OCI-LY3 (cell line): ENCODE results near the gene FGF22.

Source experiments
- H2AFZ ChIP-seq: fragments of 200-600, 300-600 bp; shearing (Covaris generic); 2 replicates; pipeline ENCODE4 v1.6.0; 2014; ENCODE audit warnings: antibody characterized with exemption, low read depth, low read length
- H3K27ac ChIP-seq: fragments of 200-600, 300-600 bp; sonication (generic); 2 replicates; pipeline ENCODE4 v1.5.1; 2014; ENCODE audit warnings: mild to moderate bottlenecking, low read length, moderate library complexity, mixed read lengths
- H3K27me3 ChIP-seq: fragments of 200-600, 300-600 bp; sonication (generic); 2 replicates; pipeline ENCODE4 v1.6.1; 2014; ENCODE audit warnings: low read depth, low read length, mixed read lengths
- H3K36me3 ChIP-seq: fragments of 200-600, 300-600 bp; sonication (generic); replicated peaks from 2 replicates; pipeline ENCODE3; 2014; ENCODE audit warnings: low read depth, low read length, mixed read lengths
- H3K4me1 ChIP-seq: fragments of 300-600, 200-600 bp; sonication (generic); 2 replicates; pipeline ENCODE4 v1.6.1; 2014; ENCODE audit warnings: low read length, mixed read lengths
- H3K4me2 ChIP-seq: fragments of 200-600, 300-600 bp; sonication (generic); 2 replicates; pipeline ENCODE4 v1.6.1; 2014; ENCODE audit warnings: low read length, mixed read lengths
- H3K4me3 ChIP-seq: fragments of 300-600, 200-600 bp; sonication (generic); 2 replicates; pipeline ENCODE4 v1.5.1; 2014; ENCODE audit warnings: antibody characterized with exemption, mild to moderate bottlenecking, low read length, moderate library complexity
- H3K79me2 ChIP-seq: fragments of 300-600, 200-600 bp; shearing (Covaris generic); 2 replicates; pipeline ENCODE4 v1.6.1; 2014; ENCODE audit warnings: mild to moderate bottlenecking, low read length, mixed read lengths
- H3K9ac ChIP-seq: fragments of 300-600, 200-600 bp; shearing (Covaris generic); 2 replicates; pipeline ENCODE4 v1.6.0; 2014; ENCODE audit warnings: mild to moderate bottlenecking, low read length, moderate library complexity
- H3K9me3 ChIP-seq: fragments of 200-600, 300-600 bp; shearing (Covaris generic); 2 replicates; pipeline ENCODE4 v1.6.1; 2014; ENCODE audit warnings: low read length, mixed read lengths; ENCODE audit not compliant: insufficient read depth
- H4K20me1 ChIP-seq: fragments of 200-600, 300-600 bp; sonication (generic); 2 replicates; pipeline ENCODE4 v1.6.1; 2016; ENCODE audit warnings: low read length, mixed read lengths; ENCODE audit not compliant: insufficient read depth
- CTCF ChIP-seq: fragments of 200-600, 300-600 bp; sonication (generic); IDR thresholded peaks from 2 replicates; pipeline ENCODE4 v1.5.1; 2014; ENCODE audit warnings: antibody characterized with exemption, low read length, low read depth
- EZH2phosphoT487 ChIP-seq: fragments of 200-600 bp; shearing (Covaris generic); IDR thresholded peaks from 2 replicates; pipeline ENCODE4 v1.6.1; 2018; ENCODE audit warnings: antibody characterized with exemption, mixed run types, low read depth

The FGF22 gene

DNA sequence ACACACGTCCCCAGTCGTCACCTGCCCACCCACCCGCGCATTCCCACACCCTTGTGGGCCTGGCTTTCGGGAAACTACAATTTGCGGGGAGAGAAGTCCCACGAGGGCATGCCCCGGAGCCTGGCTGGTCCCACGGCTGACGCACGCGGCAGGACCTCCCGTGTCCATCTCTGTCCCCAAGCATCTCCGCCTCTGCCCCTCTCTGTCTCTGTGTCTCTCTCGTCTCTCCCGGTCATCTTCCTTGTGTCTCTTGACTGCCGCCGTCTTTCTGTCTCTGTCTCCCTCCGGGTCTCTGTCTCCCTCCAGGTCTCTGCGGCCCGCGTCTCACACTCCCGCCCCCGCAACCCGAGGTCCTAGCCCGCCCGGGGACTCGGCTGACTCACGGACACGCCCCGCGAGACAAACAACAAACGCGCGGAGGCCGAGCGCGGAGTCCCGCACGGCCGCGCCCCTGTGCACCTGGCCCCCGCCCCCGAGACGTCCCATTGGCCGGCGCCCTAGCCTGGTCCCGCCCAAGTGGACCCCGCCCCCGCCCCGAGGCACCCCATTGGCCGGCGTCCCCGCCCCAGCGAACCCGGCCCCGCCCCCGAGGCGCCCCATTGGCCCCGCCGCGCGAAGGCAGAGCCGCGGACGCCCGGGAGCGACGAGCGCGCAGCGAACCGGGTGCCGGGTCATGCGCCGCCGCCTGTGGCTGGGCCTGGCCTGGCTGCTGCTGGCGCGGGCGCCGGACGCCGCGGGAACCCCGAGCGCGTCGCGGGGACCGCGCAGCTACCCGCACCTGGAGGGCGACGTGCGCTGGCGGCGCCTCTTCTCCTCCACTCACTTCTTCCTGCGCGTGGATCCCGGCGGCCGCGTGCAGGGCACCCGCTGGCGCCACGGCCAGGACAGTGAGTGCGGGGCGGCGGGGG lies at the start of gene FGF22:
FGF22 (plus strand) TSS at position 627 of the 908 bp plus-strand sequence; CDS start at position 674, 47 bp downstream.
- Histone ChIP-seq H3K9me3 (no peaks in the 10 kb centered on the region), H3K4me1 (no peaks in the 10 kb centered on the region), H3K36me3 (peaks cover 5% of the 10 kb centered on the region), H3K79me2 (no peaks in the 10 kb centered on the region), H3K9ac (no peak within 1 kb of the TSS), H3K4me3 (no peak within 1 kb of the TSS), H4K20me1 (no peaks in the 10 kb centered on the region), H3K27me3 (no peaks in the 10 kb centered on the region), H3K4me2 (no peak within 1 kb of the TSS), H2AFZ (no peak within 1 kb of the TSS), H3K27ac (no peak within 1 kb of the TSS)
- no peak for TF ChIP-seq EZH2phosphoT487
- TF ChIP-seq CTCF = no peak

DNA sequence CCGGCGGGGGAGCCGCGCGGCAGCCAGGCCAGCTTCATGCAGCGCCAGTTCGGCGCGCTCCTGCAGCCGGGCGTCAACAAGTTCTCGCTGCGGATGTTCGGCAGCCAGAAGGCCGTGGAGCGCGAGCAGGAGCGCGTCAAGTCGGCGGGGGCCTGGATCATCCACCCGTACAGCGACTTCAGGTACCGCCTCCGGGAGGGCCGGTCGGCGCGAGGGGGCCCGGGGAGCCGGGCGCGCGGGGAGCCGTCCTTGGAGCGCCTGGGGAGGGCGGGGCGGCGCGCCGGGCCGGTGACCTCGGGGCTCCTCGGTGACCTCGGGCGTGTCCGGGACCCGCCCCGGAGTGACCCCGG lies 49.3 kb upstream of the FGF22 start:
- no peaks in the 10 kb centered on the region for H3K27me3 ChIP-seq
- H3K36me3 ChIP-seq = no peaks in the 10 kb centered on the region
- H4K20me1 ChIP-seq = peaks cover 6% of the 10 kb centered on the region; the same call in 1 of the 2 replicates
- no peak overlapping the region for H3K4me2 ChIP-seq
- no peak overlapping the region for H2AFZ ChIP-seq
- no peaks in the 10 kb centered on the region for H3K79me2 ChIP-seq
- no peak overlapping the region for H3K27ac ChIP-seq
- H3K9ac ChIP-seq = no peak overlapping the region
- TF ChIP-seq EZH2phosphoT487 = no peak
- no peak for TF ChIP-seq CTCF
- H3K4me3 ChIP-seq = no peak overlapping the region
- no peaks in the 10 kb centered on the region for H3K9me3 ChIP-seq
- H3K4me1 ChIP-seq = no peaks in the 10 kb centered on the region

DNA sequence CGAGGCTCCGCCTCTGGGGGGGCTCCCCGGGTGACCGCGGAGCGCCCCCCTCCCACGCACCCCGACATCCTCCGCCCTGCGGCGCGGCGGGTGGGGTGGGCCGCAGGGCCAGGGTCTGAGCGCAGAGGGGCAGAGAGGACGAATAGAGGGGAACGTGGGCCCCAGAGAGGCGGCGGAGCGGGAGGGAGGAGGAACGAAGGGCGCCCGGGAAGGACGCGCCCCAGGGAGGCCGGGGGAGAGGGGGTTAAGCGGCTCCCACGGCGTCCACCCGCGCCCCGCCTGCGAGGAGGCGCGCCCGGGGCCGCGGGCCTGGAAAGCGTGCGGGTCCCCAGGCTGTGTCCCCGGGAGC lies 49.0 kb upstream of the FGF22 start:
- no peaks in the 10 kb centered on the region for H3K9me3 ChIP-seq

More for the DNA sequence above, 49.0 kb upstream of the FGF22 start:
- Histone ChIP-seq H3K79me2 (no peaks in the 10 kb centered on the region), H2AFZ (no peak overlapping the region), H4K20me1 (peaks cover 6% of the 10 kb centered on the region; the same call in 1 of the 2 replicates), H3K4me3 (no peak overlapping the region), H3K36me3 (no peaks in the 10 kb centered on the region), H3K4me2 (no peak overlapping the region), H3K9ac (no peak overlapping the region), H3K4me1 (no peaks in the 10 kb centered on the region), H3K27ac (no peak overlapping the region), H3K27me3 (no peaks in the 10 kb centered on the region)
- TF ChIP-seq EZH2phosphoT487 (no peak), CTCF (no peak)
